ENCODE results near the gene DDX11.
"Not testable (repeated sequence)": the region's sequence is repeated elsewhere in the genome, so short reads cannot be mapped to it uniquely, and the experiment has no call there.

GRCh38 chr12:31087486-31087885, 13.8 kb downstream of the DDX11 start:
- TF ChIP-seq CTCF (conservative IDR thresholded peaks at IDR 0.05); ZFX (IDR thresholded peaks at IDR 0.05): not testable (repeated sequence)

All from C4-2B (cell line).